Measurements from ENCODE around the gene MYCBP2. TPM values are rescaled to one million over a fixed set of nuclear protein-coding genes. Genes with fewer than 3 reads are reported as not detected.
"Not testable (repeated sequence)": the region's sequence is repeated elsewhere in the genome, so short reads cannot be mapped to it uniquely, and the experiment has no call there.

Gene MYCBP2
- total and polyA plus RNA-seq, 10 donors = 55.2 to 251 (median 200) TPM

DNA sequence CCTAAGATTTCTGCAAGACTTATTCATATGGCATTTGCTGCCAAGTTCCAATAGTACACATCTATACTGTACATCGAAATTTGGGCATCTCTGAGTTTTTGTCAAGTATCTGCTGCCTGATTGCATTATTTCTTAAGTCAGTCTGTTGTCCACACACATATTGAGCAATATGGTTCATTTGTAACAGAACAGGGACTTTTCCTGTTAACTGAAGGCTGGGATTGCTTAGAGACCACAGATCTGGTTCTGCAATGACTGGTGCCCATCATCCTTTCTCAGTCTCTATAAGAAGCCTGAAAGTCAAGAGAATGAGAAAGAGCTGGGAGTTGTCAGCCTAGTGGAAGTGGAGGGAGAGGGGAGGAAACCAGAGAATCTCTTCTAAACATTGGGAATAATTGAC lies 22.5 kb upstream of the MYCBP2 start:
- Histone ChIP-seq H3K36me3 (no peaks in the 10 kb centered on the region), H3K4me1 (peaks cover 11 to 46% (median 28%) of the 10 kb centered on the region in 6 donors), H3K9me3 (no peaks in the 10 kb centered on the region), H3K4me3 (no peak overlapping the region), H3K27ac (peak overlapping the region in 2 of 8 donors; percentile 17 to 56), H3K27me3 (replicated peaks in 1 of 7) (no peaks in the 10 kb centered on the region)
- DNase-seq = no peak
- 38 to 89% (median 48%) methylated on average over 1 of the region's 1 CpG for WGBS, 5 donors
- TF ChIP-seq POLR2AphosphoS5 (IDR thresholded peaks at IDR 0.05) (no peak), POLR2A (IDR thresholded peaks at IDR 0.05) (no peak)
- TF ChIP-seq, protein P1, sequence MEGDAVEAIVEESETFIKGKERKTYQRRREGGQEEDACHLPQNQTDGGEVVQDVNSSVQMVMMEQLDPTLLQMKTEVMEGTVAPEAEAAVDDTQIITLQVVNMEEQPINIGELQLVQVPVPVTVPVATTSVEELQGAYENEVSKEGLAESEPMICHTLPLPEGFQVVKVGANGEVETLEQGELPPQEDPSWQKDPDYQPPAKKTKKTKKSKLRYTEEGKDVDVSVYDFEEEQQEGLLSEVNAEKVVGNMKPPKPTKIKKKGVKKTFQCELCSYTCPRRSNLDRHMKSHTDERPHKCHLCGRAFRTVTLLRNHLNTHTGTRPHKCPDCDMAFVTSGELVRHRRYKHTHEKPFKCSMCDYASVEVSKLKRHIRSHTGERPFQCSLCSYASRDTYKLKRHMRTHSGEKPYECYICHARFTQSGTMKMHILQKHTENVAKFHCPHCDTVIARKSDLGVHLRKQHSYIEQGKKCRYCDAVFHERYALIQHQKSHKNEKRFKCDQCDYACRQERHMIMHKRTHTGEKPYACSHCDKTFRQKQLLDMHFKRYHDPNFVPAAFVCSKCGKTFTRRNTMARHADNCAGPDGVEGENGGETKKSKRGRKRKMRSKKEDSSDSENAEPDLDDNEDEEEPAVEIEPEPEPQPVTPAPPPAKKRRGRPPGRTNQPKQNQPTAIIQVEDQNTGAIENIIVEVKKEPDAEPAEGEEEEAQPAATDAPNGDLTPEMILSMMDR (IDR thresholded peaks at IDR 0.05 in 8 of 11, conservative IDR thresholded peaks at IDR 0.05 in 3 of 11) = no peak
- intact Hi-C loops (cut with DNase I; ENCODE audit: low total_unique reads) = no loop called here

DNA sequence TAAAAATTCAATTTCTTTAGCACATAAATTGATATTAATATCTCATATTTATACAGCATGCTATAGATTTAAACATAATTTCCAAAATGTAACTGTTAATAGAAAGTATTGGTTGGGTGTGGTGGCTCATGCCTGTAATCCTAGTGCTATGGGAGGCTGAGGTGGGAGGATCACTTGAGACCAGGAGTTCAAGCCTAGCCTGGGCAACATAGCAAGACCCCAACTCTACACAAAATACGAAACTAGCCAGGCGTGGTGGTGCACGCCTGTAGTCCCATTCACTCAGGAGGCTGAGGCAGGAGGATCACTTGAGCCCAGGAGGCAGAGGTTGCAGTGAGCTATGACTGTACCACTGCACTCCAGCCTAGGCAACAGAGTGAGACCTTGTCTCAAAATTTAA lies 20.5 kb upstream of the MYCBP2 start:
- intact Hi-C loops (cut with DNase I; ENCODE audit: low total_unique reads); H3K4me3 ChIP-seq; DNase-seq; H3K27ac ChIP-seq; H3K36me3 ChIP-seq; H3K27me3 ChIP-seq (replicated peaks in 1 of 7); H3K9me3 ChIP-seq: not testable (repeated sequence)
- H3K4me1 ChIP-seq = peaks cover 4 to 34% (median 21%) of the 10 kb centered on the region in 6 donors
- 93 to 98% (median 96%) methylated on average over 3 of the region's 3 CpGs for WGBS, 5 donors

DNA sequence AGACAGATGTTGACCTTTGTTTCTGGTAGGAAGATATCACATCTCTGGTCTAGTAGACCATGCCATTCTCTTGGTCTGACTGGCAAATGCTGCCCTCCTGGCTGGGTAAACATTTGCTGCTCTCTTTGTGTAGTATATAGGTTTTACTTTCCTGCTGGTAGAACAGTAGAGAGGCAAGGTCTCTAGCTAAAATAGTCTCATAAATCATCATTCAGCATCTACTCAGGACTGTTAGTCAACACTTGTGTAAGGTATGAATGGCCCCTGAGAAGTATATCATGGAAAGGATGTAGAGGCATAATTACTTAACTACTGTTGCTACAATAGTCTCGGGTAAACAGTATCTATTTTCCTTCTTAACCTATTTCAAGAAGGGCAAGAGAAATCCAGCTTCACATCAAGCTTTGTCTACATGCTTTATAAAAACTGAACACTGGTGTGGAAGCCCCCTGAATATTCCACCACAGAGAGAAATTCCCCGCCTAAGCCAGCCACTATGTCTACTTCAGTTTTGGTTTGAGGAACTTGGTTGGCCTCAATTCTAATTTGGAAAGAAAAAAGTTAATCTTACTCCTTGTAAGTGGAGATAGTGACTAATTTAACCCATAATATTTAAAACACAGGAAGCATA lies 18.4 kb upstream of the MYCBP2 start:
- peak overlapping the region in 5 of 8 donors; percentile 16 to 34 (median 21) for H3K27ac ChIP-seq
- no peaks in the 10 kb centered on the region for H3K36me3 ChIP-seq
- no peak for DNase-seq
- H3K9me3 ChIP-seq = no peaks in the 10 kb centered on the region
- H3K4me1 ChIP-seq = peaks cover 4 to 45% (median 22%) of the 10 kb centered on the region in 6 donors
- TF ChIP-seq POLR2AphosphoS5 (IDR thresholded peaks at IDR 0.05) (no peak), POLR2A (IDR thresholded peaks at IDR 0.05) (no peak)
- TF ChIP-seq, protein P1 (IDR thresholded peaks at IDR 0.05 in 8 of 11, conservative IDR thresholded peaks at IDR 0.05 in 3 of 11) = no peak
- no peaks in the 10 kb centered on the region for H3K27me3 ChIP-seq (replicated peaks in 1 of 7)
- intact Hi-C loops (cut with DNase I; ENCODE audit: low total_unique reads) = no loop called here
- no peak overlapping the region for H3K4me3 ChIP-seq
- WGBS, 5 donors = 26 to 54% (median 47%) methylated on average over 2 of the region's 2 CpGs

DNA sequence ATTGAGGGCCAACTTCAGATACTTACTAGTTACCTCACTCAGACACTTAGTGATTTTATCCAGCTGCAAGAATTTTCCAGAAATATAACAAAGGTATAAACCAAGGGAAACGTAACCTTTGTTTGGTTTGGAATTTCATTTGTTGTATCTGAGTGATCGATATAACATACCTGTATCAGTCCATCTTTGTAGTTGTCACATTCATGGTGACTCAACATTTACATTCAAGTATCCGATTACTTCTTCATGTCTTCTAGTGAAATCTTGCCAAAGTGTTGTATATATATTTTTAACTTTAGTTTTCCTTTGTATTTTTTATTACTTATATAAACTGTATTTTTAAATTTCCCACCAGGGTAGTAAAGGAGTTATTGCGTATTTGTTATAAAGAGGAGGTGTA lies 16.9 kb upstream of the MYCBP2 start:
- no peak for DNase-seq
- TF ChIP-seq, protein P1 (IDR thresholded peaks at IDR 0.05 in 8 of 11, conservative IDR thresholded peaks at IDR 0.05 in 3 of 11) = no peak
- TF ChIP-seq POLR2A (IDR thresholded peaks at IDR 0.05) (no peak), POLR2AphosphoS5 (IDR thresholded peaks at IDR 0.05) (no peak)
- Histone ChIP-seq H3K4me1 (peaks cover 4 to 47% (median 21%) of the 10 kb centered on the region in 6 donors), H3K9me3 (no peaks in the 10 kb centered on the region), H3K27ac (no peak overlapping the region), H3K27me3 (replicated peaks in 1 of 7) (no peaks in the 10 kb centered on the region), H3K4me3 (no peak overlapping the region), H3K36me3 (no peaks in the 10 kb centered on the region)
- WGBS, 5 donors = 95 to 98% (median 96%) methylated on average over 4 of the region's 4 CpGs
- intact Hi-C loops (cut with DNase I; ENCODE audit: low total_unique reads) = no loop called here
